Measurements from ENCODE around the gene DPH6. TPM values are rescaled to one million over a fixed set of nuclear protein-coding genes. Genes with fewer than 3 reads are reported as not detected.
"Not testable (repeated sequence)": the region's sequence is repeated elsewhere in the genome, so short reads cannot be mapped to it uniquely, and the experiment has no call there.

DPH6 gene
- polyA plus RNA-seq, 3 donors from 2014 or later: 12.4 to 14.5 (median 14.3) TPM

GRCh38 chr15:35458176-35458856, 87.6 kb downstream of the DPH6 start:
- no peaks in the 10 kb centered on the region for H3K4me1 Mint-ChIP-seq
- H3K4me3 Mint-ChIP-seq: no peak overlapping the region
- DNase-seq: no peak
- H3K36me3 Mint-ChIP-seq: no peaks in the 10 kb centered on the region
- peaks cover 0 to 5% (median 0%) of the 10 kb centered on the region in 3 donors for H3K27me3 Mint-ChIP-seq (ENCODE audit: low read depth in 3 of 3)
- H3K9me3 Mint-ChIP-seq: no peaks in the 10 kb centered on the region
- no peak overlapping the region for H3K27ac Mint-ChIP-seq

DNA sequence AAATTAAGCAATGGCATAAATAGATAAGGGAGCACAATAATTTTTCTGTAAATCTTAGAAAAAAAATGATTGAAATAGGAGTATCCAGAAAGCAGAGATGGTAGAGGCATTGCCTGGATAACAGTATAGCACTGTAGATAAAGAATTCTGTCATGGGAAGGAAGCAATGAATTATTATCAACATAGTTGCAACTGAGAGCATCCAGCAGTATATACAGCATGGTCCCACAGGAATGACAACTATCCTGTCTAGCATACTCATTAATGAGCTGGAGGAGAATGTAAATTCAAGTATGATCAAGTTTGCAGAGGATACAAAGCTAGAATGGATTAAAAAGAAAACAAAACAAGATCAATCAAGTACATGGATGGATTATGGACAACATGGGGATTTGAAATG, 90.8 kb downstream of the DPH6 start:
- Mint-ChIP-seq H3K27ac (no peak overlapping the region), H3K9me3 (no peaks in the 10 kb centered on the region)

GRCh38 chr15:35450492-35450891, 95.5 kb downstream of the DPH6 start:
- no peak overlapping the region for H3K27ac Mint-ChIP-seq
- peaks cover 13 to 16% (median 16%) of the 10 kb centered on the region in 3 donors for H3K36me3 Mint-ChIP-seq

More for the DNA sequence above, 90.8 kb downstream of the DPH6 start:
- Mint-ChIP-seq H3K36me3 (peaks cover 0 to 8% (median 8%) of the 10 kb centered on the region in 3 donors), H3K4me1 (no peaks in the 10 kb centered on the region), H3K27me3 (ENCODE audit: low read depth in 3 of 3) (peaks cover 0 to 1% (median 1%) of the 10 kb centered on the region in 3 donors), H3K4me3 (no peak overlapping the region)
- DNase-seq: no peak

DNA sequence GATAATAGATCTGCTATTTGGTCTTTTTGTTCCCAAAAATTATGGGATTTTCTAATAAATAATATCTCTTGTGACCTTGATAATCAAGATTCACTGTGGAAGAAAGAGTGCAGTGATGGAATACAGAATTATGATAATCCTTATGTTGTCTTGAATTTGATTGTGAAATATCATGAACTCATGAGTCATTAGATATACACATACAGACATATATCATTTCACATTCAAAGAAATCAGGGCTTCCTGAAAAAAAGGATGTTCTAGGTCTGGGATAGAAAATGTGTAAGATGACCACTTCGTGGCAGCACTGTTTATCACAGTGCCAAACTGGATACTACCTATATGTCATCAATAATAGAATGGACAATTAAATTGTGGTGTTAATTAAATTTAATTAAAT, 97.7 kb downstream of the DPH6 start:
- no peak overlapping the region for H3K27ac Mint-ChIP-seq
- peaks cover 0 to 1% (median 1%) of the 10 kb centered on the region in 3 donors for H3K27me3 Mint-ChIP-seq (ENCODE audit: low read depth in 3 of 3)
- H3K4me3 Mint-ChIP-seq: no peak overlapping the region
- DNase-seq: no peak
- no peaks in the 10 kb centered on the region for H3K4me1 Mint-ChIP-seq
- no peaks in the 10 kb centered on the region for H3K9me3 Mint-ChIP-seq
- H3K36me3 Mint-ChIP-seq: peaks cover 13 to 16% (median 16%) of the 10 kb centered on the region in 3 donors

More at GRCh38 chr15:35450492-35450891, 95.5 kb downstream of the DPH6 start:
- Mint-ChIP-seq H3K27me3 (ENCODE audit: low read depth in 3 of 3) (peaks cover 0 to 1% (median 1%) of the 10 kb centered on the region in 3 donors), H3K4me1 (no peaks in the 10 kb centered on the region), H3K4me3 (no peak overlapping the region), H3K9me3 (no peaks in the 10 kb centered on the region)
- DNase-seq: no peak

- Mint-ChIP-seq H3K27me3 (ENCODE audit: low read depth in 3 of 3) (peaks cover 0 to 1% (median 0%) of the 10 kb centered on the region in 3 donors), H3K4me1 (no peaks in the 10 kb centered on the region), H3K9me3 (peaks cover 0 to 2% (median 0%) of the 10 kb centered on the region in 6 donors), H3K4me3 (no peak overlapping the region), H3K27ac (no peak overlapping the region), H3K36me3 (peaks cover 5 to 16% (median 9%) of the 10 kb centered on the region in 3 donors)
- no peak for DNase-seq
These were observed 100.1 kb downstream of the DPH6 start for GRCh38 chr15:35445891-35446290.

- peaks cover 0 to 2% (median 1%) of the 10 kb centered on the region in 3 donors for H3K27me3 Mint-ChIP-seq (ENCODE audit: low read depth in 3 of 3)
- peaks cover 5 to 19% (median 16%) of the 10 kb centered on the region in 3 donors for H3K36me3 Mint-ChIP-seq
- no peaks in the 10 kb centered on the region for H3K4me1 Mint-ChIP-seq
- H3K4me3 Mint-ChIP-seq: no peak overlapping the region
- H3K27ac Mint-ChIP-seq: no peak overlapping the region
- peaks cover 0 to 2% (median 0%) of the 10 kb centered on the region in 6 donors for H3K9me3 Mint-ChIP-seq
- peak in 2 of 3 donors; percentile 1 for DNase-seq
These were observed 101.3 kb downstream of the DPH6 start for GRCh38 chr15:35444557-35445204.

- Mint-ChIP-seq H3K4me1 (no peaks in the 10 kb centered on the region), H3K4me3 (no peak overlapping the region), H3K27me3 (ENCODE audit: low read depth in 3 of 3) (peaks cover 0 to 2% (median 1%) of the 10 kb centered on the region in 3 donors), H3K27ac (no peak overlapping the region), H3K9me3 (peaks cover 0 to 2% (median 0%) of the 10 kb centered on the region in 6 donors), H3K36me3 (peaks cover 2 to 17% (median 11%) of the 10 kb centered on the region in 3 donors)
- DNase-seq: no peak
These were observed 102.6 kb downstream of the DPH6 start for GRCh38 chr15:35443376-35443775.

DNA sequence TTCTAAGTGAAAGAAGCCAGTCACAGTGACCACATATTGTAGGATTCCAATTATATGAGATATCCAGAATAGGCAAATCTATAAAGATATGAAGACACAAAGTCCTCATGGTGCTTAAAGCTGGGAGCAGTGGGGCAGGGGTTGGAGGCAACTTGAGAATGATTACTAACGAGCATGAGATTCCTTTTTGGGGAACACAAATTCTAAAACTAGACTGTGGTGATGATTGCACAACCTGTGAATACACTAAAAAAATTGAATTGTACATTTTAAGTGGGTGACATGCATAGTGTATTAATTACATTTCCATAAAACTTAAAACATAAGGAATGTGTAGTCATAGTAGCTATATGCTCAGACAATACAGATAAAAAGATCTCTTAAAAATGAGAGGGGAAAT, 103.2 kb downstream of the DPH6 start:
- peaks cover 0 to 2% (median 1%) of the 10 kb centered on the region in 3 donors for H3K27me3 Mint-ChIP-seq (ENCODE audit: low read depth in 3 of 3)
- peaks cover 3 to 20% (median 17%) of the 10 kb centered on the region in 3 donors for H3K36me3 Mint-ChIP-seq
- H3K9me3 Mint-ChIP-seq: peaks cover 0 to 2% (median 0%) of the 10 kb centered on the region in 6 donors
- DNase-seq: no peak
- no peaks in the 10 kb centered on the region for H3K4me1 Mint-ChIP-seq
- peak overlapping the region in 1 of 6 donors; percentile 12 for H3K27ac Mint-ChIP-seq
- no peak overlapping the region for H3K4me3 Mint-ChIP-seq

DNA sequence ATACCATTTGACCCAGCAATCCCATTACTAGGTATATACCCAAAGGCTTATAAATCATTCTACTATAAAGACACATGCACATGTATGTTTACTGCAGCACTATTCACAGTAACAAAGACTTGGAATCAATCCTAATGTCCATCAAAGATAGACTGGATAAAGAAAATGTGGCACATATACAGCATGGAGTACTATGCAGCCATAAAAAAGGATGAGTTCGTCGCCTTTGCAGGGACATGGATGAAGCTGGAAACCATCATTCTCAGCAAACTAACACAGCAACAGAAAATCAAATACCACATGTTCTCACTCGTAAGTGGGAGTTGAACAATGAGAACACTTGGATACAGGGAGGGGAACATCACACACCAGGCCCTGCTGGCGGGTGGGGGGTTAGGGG, 104.7 kb downstream of the DPH6 start:
- not testable (repeated sequence) for H3K4me3 Mint-ChIP-seq; H3K27ac Mint-ChIP-seq; H3K4me1 Mint-ChIP-seq; DNase-seq; H3K27me3 Mint-ChIP-seq (ENCODE audit: low read depth in 3 of 3); H3K9me3 Mint-ChIP-seq
- peaks cover 3 to 17% (median 11%) of the 10 kb centered on the region in 3 donors for H3K36me3 Mint-ChIP-seq

DNA sequence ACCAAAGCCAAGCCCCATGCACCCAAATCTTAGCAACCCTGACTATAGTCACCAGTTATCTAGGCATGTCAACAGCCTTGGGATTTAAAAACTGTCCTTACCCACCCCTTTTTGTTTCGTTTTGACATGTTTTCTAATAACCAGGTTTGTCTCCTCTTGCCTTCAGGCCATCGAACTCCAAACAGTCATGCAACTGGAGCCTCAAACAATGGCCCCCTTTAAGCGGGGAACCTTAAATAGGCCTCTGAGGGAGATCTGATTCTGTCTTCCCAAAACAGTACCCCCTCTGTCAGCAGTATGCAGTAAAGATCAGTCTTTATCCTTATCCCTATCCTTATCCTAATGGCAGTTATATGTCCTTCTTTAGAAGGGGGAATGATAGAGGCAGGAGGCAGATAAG, 105.7 kb downstream of the DPH6 start:
- Mint-ChIP-seq H3K4me1 (no peaks in the 10 kb centered on the region), H3K4me3 (no peak overlapping the region), H3K27me3 (ENCODE audit: low read depth in 3 of 3) (peaks cover 0 to 2% (median 0%) of the 10 kb centered on the region in 3 donors), H3K27ac (peak overlapping the region in 1 of 6 donors; percentile 46), H3K36me3 (peaks cover 3 to 22% (median 15%) of the 10 kb centered on the region in 3 donors), H3K9me3 (peaks cover 0 to 2% (median 0%) of the 10 kb centered on the region in 6 donors)
- DNase-seq: no peak

DNA sequence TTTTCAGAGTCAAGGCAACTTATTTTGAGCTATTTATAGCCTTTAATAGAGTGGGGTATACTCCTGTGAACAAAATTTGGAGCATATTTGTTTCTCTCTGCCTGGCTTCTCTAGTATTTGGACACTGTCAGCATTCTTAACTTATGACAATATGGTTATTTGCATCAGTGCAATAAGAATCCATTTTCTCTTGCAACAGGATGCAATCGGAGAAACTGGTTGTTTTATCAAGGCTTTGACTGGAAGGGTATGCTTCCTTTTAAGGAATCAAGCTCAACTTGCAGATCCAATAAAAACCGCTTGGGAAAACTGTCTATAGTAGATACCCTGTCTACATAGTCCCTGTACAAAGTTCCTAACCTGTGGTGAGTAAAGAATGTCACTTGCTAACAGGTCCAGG, 106.7 kb downstream of the DPH6 start:
- no peak overlapping the region for H3K27ac Mint-ChIP-seq
- no peak overlapping the region for H3K4me3 Mint-ChIP-seq
- H3K9me3 Mint-ChIP-seq: peaks cover 0 to 2% (median 0%) of the 10 kb centered on the region in 6 donors
- H3K36me3 Mint-ChIP-seq: peaks cover 3 to 22% (median 15%) of the 10 kb centered on the region in 3 donors
- no peaks in the 10 kb centered on the region for H3K4me1 Mint-ChIP-seq
- H3K27me3 Mint-ChIP-seq (ENCODE audit: low read depth in 3 of 3): peaks cover 0 to 2% (median 0%) of the 10 kb centered on the region in 3 donors
- DNase-seq: no peak

- Mint-ChIP-seq H3K9me3 (peaks cover 0 to 2% (median 0%) of the 10 kb centered on the region in 6 donors), H3K36me3 (peaks cover 3 to 28% (median 20%) of the 10 kb centered on the region in 3 donors)
- DNase-seq: no peak
These were observed 108.8 kb downstream of the DPH6 start for GRCh38 chr15:35437157-35437556.

DNA sequence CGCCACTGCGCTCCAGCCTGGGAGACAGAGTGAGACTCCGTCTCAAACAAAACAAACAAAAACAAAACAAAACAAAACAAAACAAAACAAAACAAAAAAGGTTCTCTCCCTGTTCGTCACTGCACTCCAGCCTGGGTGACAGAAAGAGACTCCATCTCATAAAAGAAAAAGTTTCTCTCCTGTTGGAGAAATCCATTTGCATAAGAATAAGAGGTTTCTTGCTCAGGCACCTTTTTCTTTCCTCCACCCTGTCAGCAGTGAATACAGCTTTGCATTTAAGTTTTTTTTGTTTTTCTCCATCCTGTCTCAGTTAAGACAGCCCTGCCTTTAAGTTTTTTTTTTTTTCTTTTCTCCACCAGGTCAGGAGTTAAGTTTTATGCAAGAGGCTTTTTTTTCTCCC, 109.5 kb downstream of the DPH6 start:
- no peak overlapping the region for H3K4me3 Mint-ChIP-seq
- H3K27me3 Mint-ChIP-seq (ENCODE audit: low read depth in 3 of 3): peaks cover 0 to 2% (median 0%) of the 10 kb centered on the region in 3 donors
- no peaks in the 10 kb centered on the region for H3K4me1 Mint-ChIP-seq
- H3K36me3 Mint-ChIP-seq: peaks cover 3 to 32% (median 23%) of the 10 kb centered on the region in 3 donors
- DNase-seq: no peak
- H3K27ac Mint-ChIP-seq: no peak overlapping the region
- H3K9me3 Mint-ChIP-seq: peaks cover 0 to 2% (median 0%) of the 10 kb centered on the region in 6 donors

More at GRCh38 chr15:35437157-35437556, 108.8 kb downstream of the DPH6 start:
- Mint-ChIP-seq H3K4me1 (no peaks in the 10 kb centered on the region), H3K27ac (no peak overlapping the region), H3K27me3 (ENCODE audit: low read depth in 3 of 3) (peaks cover 0 to 2% (median 0%) of the 10 kb centered on the region in 3 donors), H3K4me3 (no peak overlapping the region)

DNA sequence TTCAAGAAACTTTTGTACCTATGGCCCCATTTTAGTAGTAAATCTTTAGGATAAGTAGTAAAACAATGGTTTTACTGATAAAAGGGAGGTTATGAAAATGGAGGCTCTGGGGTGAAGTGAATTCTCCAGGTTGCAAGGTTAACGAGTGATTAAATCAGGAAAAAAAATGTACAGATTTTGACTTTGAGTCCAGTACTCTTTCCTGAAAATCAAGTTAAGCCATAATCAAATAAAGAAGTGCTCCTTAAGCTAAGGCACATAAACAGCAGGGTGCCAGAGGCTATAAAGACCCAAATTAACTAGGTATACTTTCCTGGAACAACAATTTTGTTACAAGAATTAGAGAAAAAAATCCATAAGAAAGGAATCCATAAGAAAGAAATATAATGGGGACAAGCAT, 114.7 kb downstream of the DPH6 start:
- DNase-seq: no peak
- Mint-ChIP-seq H3K27me3 (ENCODE audit: low read depth in 3 of 3) (peaks cover 0 to 1% (median 0%) of the 10 kb centered on the region in 3 donors), H3K9me3 (peaks cover 0 to 3% (median 0%) of the 10 kb centered on the region in 6 donors), H3K36me3 (peaks cover 0 to 18% (median 12%) of the 10 kb centered on the region in 3 donors), H3K27ac (no peak overlapping the region), H3K4me1 (peaks cover 0 to 3% of the 10 kb centered on the region in 2 donors), H3K4me3 (no peak overlapping the region)
